Parathyroid adenoma (tissue), 2 donors: Measurements from ENCODE around the gene PLCL1.

ENCODE experiments used
- H2AFZ ChIP-seq: fragments of 300-600 bp; sonication (generic); one replicate; pipeline ENCODE4 v1.7.0; 2017; ENCODE audit warnings: antibody characterized with exemption, mild to moderate bottlenecking
- H3K27ac ChIP-seq: fragments of 300-600 bp; sonication (generic); one replicate; pipeline ENCODE4 v1.7.0; 2017
- H3K27me3 ChIP-seq: fragments of 300-600 bp; sonication (generic); one replicate; pipeline ENCODE4 v1.7.0; 2017; ENCODE audit warnings: low read length; ENCODE audit not compliant: control insufficient read depth, insufficient read depth
- H3K36me3 ChIP-seq: fragments of 300-600 bp; sonication (generic); one replicate; pipeline ENCODE4 v1.7.0; 2017; ENCODE audit warnings: low read length; ENCODE audit not compliant: control insufficient read depth, insufficient read depth
- H3K4me1 ChIP-seq: fragments of 300-600 bp; sonication (generic); one replicate; pipeline ENCODE4 v1.7.0; 2017; ENCODE audit warnings: control low read depth
- H3K4me2 ChIP-seq: fragments of 300-600 bp; sonication (generic); one replicate; pipeline ENCODE4 v1.7.0; 2017; ENCODE audit warnings: low read length
- H3K4me3 ChIP-seq: fragments of 300-600 bp; sonication (generic); one replicate; pipeline ENCODE4 v1.7.0; 2017; ENCODE audit warnings: low read depth, low read length
- H3K79me2 ChIP-seq: fragments of 300-600 bp; sonication (generic); one replicate; pipeline ENCODE4 v1.7.0; 2017; ENCODE audit warnings: control low read depth
- H3K9ac ChIP-seq: fragments of 300-600 bp; sonication (generic); one replicate; pipeline ENCODE4 v1.7.0; 2017; ENCODE audit warnings: mild to moderate bottlenecking
- H3K9me3 ChIP-seq: fragments of 300-600 bp; sonication (generic); one replicate; pipeline ENCODE4 v1.7.0; 2017; ENCODE audit warnings: low read length; ENCODE audit not compliant: control insufficient read depth
- TF ChIP-seq, protein P1 (sequence below): fragments of 300-600 bp; sonication (generic); IDR thresholded peaks from one replicate; pipeline ENCODE4 v1.7.0; 2017; ENCODE audit warnings: antibody characterized with exemption, mild to moderate bottlenecking
- donor health status: primary hyperparathyroidism.

The PLCL1 gene

DNA sequence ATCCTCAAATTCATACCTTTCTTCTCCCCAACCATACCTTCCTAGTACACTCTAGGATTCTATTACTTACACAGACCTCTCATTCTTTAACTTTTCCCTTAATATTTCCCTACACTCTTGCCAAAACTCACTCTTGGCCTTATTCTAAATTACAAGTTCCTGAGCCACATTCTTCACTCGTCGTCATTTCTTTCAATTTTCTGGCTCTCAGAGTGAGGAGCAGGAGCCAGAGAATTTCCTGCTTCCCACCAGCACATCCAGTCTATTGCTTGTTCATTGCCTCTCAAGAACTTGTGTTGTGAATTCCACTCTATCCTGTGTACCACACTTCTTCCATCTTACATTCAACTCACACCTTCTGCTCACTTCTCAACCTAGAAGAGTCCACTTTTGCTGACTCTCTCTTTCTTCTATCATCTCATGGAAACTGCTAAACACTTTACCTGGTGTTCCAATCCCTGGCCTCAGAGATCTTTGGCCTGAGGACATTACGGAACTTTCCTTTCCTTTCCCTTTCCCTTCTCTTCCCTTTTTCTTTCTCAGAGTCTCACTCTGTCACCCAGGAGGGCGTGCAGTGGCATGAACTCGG lies 171.6 kb downstream of the PLCL1 start:
- Histone ChIP-seq H3K9ac (no peak overlapping the region), H3K9me3 (no peaks in the 10 kb centered on the region), H2AFZ (no peak overlapping the region), H3K4me2 (no peak overlapping the region), H3K4me1 (peaks cover 49% of the 10 kb centered on the region), H3K4me3 (no peak overlapping the region), H3K36me3 (no peaks in the 10 kb centered on the region), H3K79me2 (peaks cover 6% of the 10 kb centered on the region), H3K27me3 (no peaks in the 10 kb centered on the region), H3K27ac (peak overlapping the region; percentile 22)
- TF ChIP-seq, protein P1, sequence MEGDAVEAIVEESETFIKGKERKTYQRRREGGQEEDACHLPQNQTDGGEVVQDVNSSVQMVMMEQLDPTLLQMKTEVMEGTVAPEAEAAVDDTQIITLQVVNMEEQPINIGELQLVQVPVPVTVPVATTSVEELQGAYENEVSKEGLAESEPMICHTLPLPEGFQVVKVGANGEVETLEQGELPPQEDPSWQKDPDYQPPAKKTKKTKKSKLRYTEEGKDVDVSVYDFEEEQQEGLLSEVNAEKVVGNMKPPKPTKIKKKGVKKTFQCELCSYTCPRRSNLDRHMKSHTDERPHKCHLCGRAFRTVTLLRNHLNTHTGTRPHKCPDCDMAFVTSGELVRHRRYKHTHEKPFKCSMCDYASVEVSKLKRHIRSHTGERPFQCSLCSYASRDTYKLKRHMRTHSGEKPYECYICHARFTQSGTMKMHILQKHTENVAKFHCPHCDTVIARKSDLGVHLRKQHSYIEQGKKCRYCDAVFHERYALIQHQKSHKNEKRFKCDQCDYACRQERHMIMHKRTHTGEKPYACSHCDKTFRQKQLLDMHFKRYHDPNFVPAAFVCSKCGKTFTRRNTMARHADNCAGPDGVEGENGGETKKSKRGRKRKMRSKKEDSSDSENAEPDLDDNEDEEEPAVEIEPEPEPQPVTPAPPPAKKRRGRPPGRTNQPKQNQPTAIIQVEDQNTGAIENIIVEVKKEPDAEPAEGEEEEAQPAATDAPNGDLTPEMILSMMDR, result no peak

DNA sequence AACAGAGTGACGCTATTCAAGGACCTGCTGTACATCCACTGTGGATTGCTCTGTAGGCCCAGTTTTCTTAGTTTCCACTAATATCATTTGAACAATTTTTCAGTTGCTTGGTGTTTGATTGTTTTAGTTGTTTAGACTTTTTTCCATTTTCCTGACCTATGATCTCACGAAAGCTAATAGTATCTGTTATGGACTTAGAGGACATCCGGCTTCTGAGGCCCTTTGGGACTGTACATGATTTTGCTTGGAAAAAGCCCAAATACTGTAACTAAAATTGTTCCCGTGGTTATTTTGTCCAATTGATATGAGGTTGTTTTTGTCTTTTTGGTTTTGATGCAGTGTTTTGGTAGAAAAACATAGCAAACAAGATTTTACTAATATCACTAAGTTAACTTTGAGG lies 174.6 kb downstream of the PLCL1 start:
- H3K9ac ChIP-seq, result no peak overlapping the region
- no peaks in the 10 kb centered on the region for H3K36me3 ChIP-seq
- no peak overlapping the region for H3K4me2 ChIP-seq

DNA sequence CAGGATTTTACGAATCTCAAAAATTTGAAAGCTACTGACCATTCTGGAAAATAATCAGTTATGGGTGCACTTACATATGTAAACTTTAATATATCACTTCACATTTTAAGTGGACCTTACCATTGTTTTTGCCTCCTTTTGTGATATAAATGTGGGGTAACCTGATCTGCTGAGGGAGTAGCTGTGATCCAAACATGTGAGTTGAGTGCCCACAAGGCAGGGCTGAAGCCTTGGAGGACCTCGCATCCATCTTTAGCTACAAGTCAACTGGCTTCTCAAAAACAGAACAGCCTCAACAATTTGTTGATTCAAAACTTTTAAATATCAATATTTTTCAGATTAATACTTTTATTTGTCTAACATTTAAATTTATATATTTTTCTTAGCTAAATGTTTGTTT lies 178.2 kb downstream of the PLCL1 start:
- H3K4me2 ChIP-seq, result no peak overlapping the region
- H2AFZ ChIP-seq, result peak overlapping the region; percentile 13
- TF ChIP-seq, protein P1, result no peak
- H3K27ac ChIP-seq, result no peak overlapping the region
- H3K9ac ChIP-seq, result no peak overlapping the region
- H3K79me2 ChIP-seq, result peaks cover 32% of the 10 kb centered on the region
- no peak overlapping the region for H3K4me3 ChIP-seq
- H3K4me1 ChIP-seq, result peaks cover 35% of the 10 kb centered on the region
- H3K9me3 ChIP-seq, result no peaks in the 10 kb centered on the region
- no peaks in the 10 kb centered on the region for H3K36me3 ChIP-seq
- no peaks in the 10 kb centered on the region for H3K27me3 ChIP-seq

More for the DNA sequence above, 174.6 kb downstream of the PLCL1 start:
- TF ChIP-seq, protein P1, result no peak
- peaks cover 50% of the 10 kb centered on the region for H3K4me1 ChIP-seq
- H3K79me2 ChIP-seq, result peaks cover 13% of the 10 kb centered on the region
- H3K4me3 ChIP-seq, result no peak overlapping the region
- no peak overlapping the region for H2AFZ ChIP-seq
- H3K9me3 ChIP-seq, result no peaks in the 10 kb centered on the region
- no peak overlapping the region for H3K27ac ChIP-seq
- H3K27me3 ChIP-seq, result no peaks in the 10 kb centered on the region

DNA sequence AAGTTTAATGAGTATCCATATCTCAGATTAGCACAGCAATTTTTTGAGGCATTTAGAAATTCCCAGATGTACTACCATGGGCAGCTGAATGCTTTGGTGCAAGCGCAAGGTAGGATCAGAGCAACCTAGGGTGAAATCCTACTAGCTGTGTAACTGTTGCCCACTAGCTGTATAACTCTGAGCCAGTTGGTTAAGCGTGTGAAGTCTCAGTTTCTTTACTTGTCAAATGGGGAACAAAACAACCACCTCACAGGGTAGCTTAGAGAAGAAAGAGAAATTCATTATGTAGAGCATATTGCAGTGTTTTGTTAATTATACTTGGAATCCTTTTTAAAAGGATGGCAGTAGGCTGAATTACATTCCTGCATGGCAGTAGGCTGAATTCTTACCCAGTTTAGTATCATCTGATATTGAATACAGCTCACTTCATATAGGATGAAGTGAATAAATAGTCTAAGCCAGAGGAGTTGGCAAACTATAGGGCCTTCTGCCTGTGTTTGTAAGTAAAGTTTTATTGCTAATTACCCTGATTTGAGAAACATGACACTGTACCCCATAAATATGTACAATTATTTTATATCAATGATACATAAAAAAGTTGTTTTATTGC lies 180.7 kb downstream of the PLCL1 start:
- no peaks in the 10 kb centered on the region for H3K27me3 ChIP-seq
- H3K4me3 ChIP-seq, result no peak overlapping the region
- TF ChIP-seq, protein P1, result no peak
- H3K9ac ChIP-seq, result no peak overlapping the region
- H3K9me3 ChIP-seq, result no peaks in the 10 kb centered on the region
- H3K27ac ChIP-seq, result no peak overlapping the region
- no peak overlapping the region for H2AFZ ChIP-seq
- peaks cover 33% of the 10 kb centered on the region for H3K4me1 ChIP-seq
- no peaks in the 10 kb centered on the region for H3K36me3 ChIP-seq
- peaks cover 47% of the 10 kb centered on the region for H3K79me2 ChIP-seq
- H3K4me2 ChIP-seq, result no peak overlapping the region

DNA sequence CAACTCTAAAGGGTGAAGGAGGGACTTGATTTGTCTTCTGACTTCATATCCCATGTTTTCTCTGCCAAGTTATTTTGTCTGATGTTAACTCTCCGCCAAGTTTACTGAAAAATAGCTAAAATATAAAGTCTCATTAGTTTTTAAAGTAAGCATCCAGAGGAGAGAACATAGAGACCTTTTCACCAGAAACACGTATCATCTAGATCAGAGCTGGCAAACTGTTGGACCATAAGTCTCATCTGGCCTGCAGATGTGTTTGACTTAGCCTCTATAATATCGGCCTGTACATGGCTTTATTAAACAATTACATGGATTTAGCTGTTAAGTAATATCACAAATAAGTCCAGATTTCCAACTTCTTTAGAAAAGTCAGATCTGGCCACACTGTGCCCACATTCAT lies 182.6 kb downstream of the PLCL1 start:
- Histone ChIP-seq H2AFZ (peak overlapping the region; percentile 13), H3K36me3 (no peaks in the 10 kb centered on the region), H3K79me2 (peaks cover 56% of the 10 kb centered on the region), H3K4me2 (no peak overlapping the region), H3K9me3 (no peaks in the 10 kb centered on the region), H3K27ac (no peak overlapping the region), H3K4me3 (no peak overlapping the region), H3K9ac (no peak overlapping the region), H3K4me1 (peaks cover 23% of the 10 kb centered on the region), H3K27me3 (no peaks in the 10 kb centered on the region)
- TF ChIP-seq, protein P1, result no peak
